Left ventricle myocardium inferior (tissue), 1 donor: ENCODE results near the gene ERC1. TPM values are rescaled to one million over a fixed set of nuclear protein-coding genes. Genes with fewer than 3 reads are reported as not detected.
A peak's percentile ranks its signal among the peaks of the same experiment; 100 is the strongest.

Source experiments
- DNase-seq: peaks from one replicate; pipeline ENCODE4 v3.0.0-alpha.2; 2020
- H3K27ac ChIP-seq: fragments of 200-600 bp; replicated peaks from 2 replicates; pipeline ENCODE4 v1.8.0; 2021
- H3K27me3 ChIP-seq: fragments of 200-600 bp; 2 replicates; pipeline ENCODE4 v1.8.0; 2021; ENCODE audit warnings: low read depth
- H3K36me3 ChIP-seq: fragments of 200-600 bp; 2 replicates; pipeline ENCODE4 v1.8.0; 2021
- H3K4me1 ChIP-seq: fragments of 200-600 bp; 2 replicates; pipeline ENCODE4 v1.8.0; 2021
- H3K4me3 ChIP-seq: fragments of 200-600 bp; 2 replicates; pipeline ENCODE4 v1.8.0; 2021; ENCODE audit warnings: mild to moderate bottlenecking, moderate library complexity
- H3K9me3 ChIP-seq: fragments of 200-600 bp; replicated peaks from 2 replicates; pipeline ENCODE4 v1.8.0; 2021
- CTCF ChIP-seq: fragments of 200-600 bp; IDR thresholded peaks from 2 replicates; pipeline ENCODE4 v1.8.0; 2021; ENCODE audit warnings: antibody characterized with exemption, mild to moderate bottlenecking, borderline replicate concordance
- intact Hi-C: fragments of 100-400 bp; cut with micrococcal nuclease; formaldehyde crosslinking; loops from one replicate; pipeline ENCODE4 v1.11.0; 2022
- total RNA-seq: library from RNA; stranded (reverse); fragmentation: NEBNext Ultra II Directional; extraction: Animal tissue kit (Norgen Biotek cat#: 25700); gene quantifications from one replicate; pipeline ENCODE4 v1.2.1, GENCODE V29; 2021
- donor health status: DM: no; HTN: yes; CAD: no; lungs with severe emphysema.

ERC1 gene
- total RNA-seq, 1 donor from 2014 or later: 50.8 TPM

- Histone ChIP-seq H3K9me3 (no peaks in the 10 kb centered on the region), H3K27ac (no peak overlapping the region), H3K27me3 (no peaks in the 10 kb centered on the region), H3K4me1 (peaks cover 13% of the 10 kb centered on the region), H3K36me3 (peaks cover 3% of the 10 kb centered on the region), H3K4me3 (no peak overlapping the region)
- TF ChIP-seq CTCF: no peak
- intact Hi-C loops: no loop called here
- no peak for DNase-seq
These were observed 309.4 kb downstream of the ERC1 start for GRCh38 chr12:1300460-1300859.

- peaks cover 32% of the 10 kb centered on the region for H3K4me1 ChIP-seq
- no peaks in the 10 kb centered on the region for H3K9me3 ChIP-seq
- H3K27me3 ChIP-seq: no peaks in the 10 kb centered on the region
These were observed 311.3 kb downstream of the ERC1 start for GRCh38 chr12:1302201-1302870.

GRCh38 chr12:1305063-1305434 lies 314.0 kb downstream of the ERC1 start:
- H3K27ac ChIP-seq: peak overlapping the region; percentile 66
- no peaks in the 10 kb centered on the region for H3K27me3 ChIP-seq
- no peak for TF ChIP-seq CTCF
- intact Hi-C loops: no loop called here
- DNase-seq: no peak
- H3K4me3 ChIP-seq: no peak overlapping the region
- peaks cover 3% of the 10 kb centered on the region for H3K36me3 ChIP-seq
- H3K4me1 ChIP-seq: peaks cover 47% of the 10 kb centered on the region
- no peaks in the 10 kb centered on the region for H3K9me3 ChIP-seq

More at GRCh38 chr12:1302201-1302870, 311.3 kb downstream of the ERC1 start:
- intact Hi-C loops: no loop called here
- no peak for DNase-seq
- Histone ChIP-seq H3K27ac (no peak overlapping the region), H3K4me3 (no peak overlapping the region), H3K36me3 (peaks cover 3% of the 10 kb centered on the region)
- TF ChIP-seq CTCF: no peak

- H3K27ac ChIP-seq: peak overlapping the region; percentile 66
These were observed 314.9 kb downstream of the ERC1 start for GRCh38 chr12:1305791-1306500.

GRCh38 chr12:1306817-1307216 lies 315.8 kb downstream of the ERC1 start:
- DNase-seq: no peak
- intact Hi-C loops: no loop called here
- TF ChIP-seq CTCF: no peak
- Histone ChIP-seq H3K4me3 (no peak overlapping the region), H3K4me1 (peaks cover 58% of the 10 kb centered on the region), H3K27ac (peak overlapping the region; percentile 66), H3K9me3 (no peaks in the 10 kb centered on the region), H3K27me3 (no peaks in the 10 kb centered on the region), H3K36me3 (peaks cover 3% of the 10 kb centered on the region)

More at GRCh38 chr12:1305791-1306500, 314.9 kb downstream of the ERC1 start:
- Histone ChIP-seq H3K4me3 (no peak overlapping the region), H3K36me3 (peaks cover 3% of the 10 kb centered on the region), H3K4me1 (peaks cover 56% of the 10 kb centered on the region), H3K9me3 (no peaks in the 10 kb centered on the region), H3K27me3 (no peaks in the 10 kb centered on the region)
- DNase-seq: no peak
- intact Hi-C loops: no loop called here
- TF ChIP-seq CTCF: no peak
